HepG2 (cell line): ENCODE results near the gene ZNF26. TPM values are rescaled to one million over a fixed set of nuclear protein-coding genes. Genes with fewer than 3 reads are reported as not detected.

ENCODE experiments used
- ARNT2 ChIP-seq: sonication (generic); formaldehyde crosslinking; IDR thresholded peaks from 2 replicates; pipeline ENCODE4 v1.8.0; 2022; ENCODE audit warnings: mild to moderate bottlenecking, low read depth, missing genetic modification reagents, moderate library complexity
- GPBP1L1 ChIP-seq: sonication (generic); formaldehyde crosslinking; IDR thresholded peaks from 2 replicates; pipeline ENCODE4 v1.5.0; 2020; ENCODE audit warnings: mild to moderate bottlenecking, missing genetic modification reagents
- NFE2 ChIP-seq: sonication (generic); formaldehyde crosslinking; IDR thresholded peaks from 2 replicates; pipeline ENCODE4 v1.4.0; 2020; ENCODE audit warnings: missing genetic modification reagents
- PCBP2 ChIP-seq: fragments of 200-400 bp; formaldehyde crosslinking; optimal IDR thresholded peaks from 2 replicates; pipeline ENCODE3; 2018; ENCODE audit warnings: low read length, low read depth; ENCODE audit not compliant: poor library complexity, severe bottlenecking
- SAFB2 ChIP-seq: sonication (generic); formaldehyde crosslinking; IDR thresholded peaks from 2 replicates; pipeline ENCODE4 v1.5.1; 2020; ENCODE audit warnings: missing genetic modification reagents, low read depth, mild to moderate bottlenecking, borderline replicate concordance
- THRA ChIP-seq: sonication (generic); formaldehyde crosslinking; IDR thresholded peaks from 2 replicates; pipeline ENCODE4 v1.4.0; 2020; ENCODE audit warnings: missing genetic modification reagents, borderline replicate concordance
- YEATS2 ChIP-seq: sonication (generic); formaldehyde crosslinking; IDR thresholded peaks from 2 replicates; pipeline ENCODE4 v1.4.0; 2020; ENCODE audit warnings: missing genetic modification reagents, borderline replicate concordance
- ZBTB42 ChIP-seq: sonication (generic); formaldehyde crosslinking; IDR thresholded peaks from 2 replicates; pipeline ENCODE4 v1.5.0; 2020; ENCODE audit warnings: mild to moderate bottlenecking, missing genetic modification reagents
- ZNF10 ChIP-seq: sonication (generic); formaldehyde crosslinking; IDR thresholded peaks from 2 replicates; pipeline ENCODE4 v1.4.0; 2020; ENCODE audit warnings: mild to moderate bottlenecking, low read depth, missing genetic modification reagents, borderline replicate concordance
- ZNF501 ChIP-seq: sonication (generic); formaldehyde crosslinking; IDR thresholded peaks from 2 replicates; pipeline ENCODE4 v1.5.1; 2020; ENCODE audit warnings: mild to moderate bottlenecking, moderate library complexity, missing genetic modification reagents
- ZNF615 ChIP-seq: sonication (generic); formaldehyde crosslinking; IDR thresholded peaks from 2 replicates; pipeline ENCODE4 v1.5.0; 2020; ENCODE audit warnings: mild to moderate bottlenecking, missing genetic modification reagents, borderline replicate concordance
- ZNF7 ChIP-seq: IDR thresholded peaks from 2 replicates; pipeline ENCODE4 v1.6.1; 2016; ENCODE audit warnings: missing biosample characterization, missing genetic modification reagents
- polyA plus RNA-seq, 8 experiments: library from polyadenylated mRNA; depleted of rRNA in 3 of 8; stranded (reverse) in 7 of 8; unstranded in 1 of 8; fragments of >200 nt; fragmentation: Illumina TruSeq in 4 of 8; extraction: Trizol in 4 of 8; gene quantifications; 2 replicates each; pipeline versions ENCODE4 v1.2.1 to v1.2.3, GENCODE V29; 2011 to 2016; ENCODE audit warnings: low read depth in 4 of 8, missing spikeins in 1 of 8, mixed read lengths in 1 of 8; ENCODE audit not compliant: insufficient read depth in 1 of 8
- total RNA-seq, 5 experiments: library from RNA; depleted of rRNA; stranded (reverse); fragments of >200 nt; fragmentation: Illumina TruSeq; extraction: Trizol; gene quantifications; 2 replicates each; pipeline ENCODE4 v1.2.3, GENCODE V29; 2016; ENCODE audit warnings: low read depth in 1 of 5
- TF ChIP-seq, protein P1 (sequence below): sonication (generic); formaldehyde crosslinking; IDR thresholded peaks from 2 replicates; pipeline ENCODE4 v1.4.0; 2020; ENCODE audit warnings: missing genetic modification reagents
- TF ChIP-seq, protein P2 (sequence below): sonication (generic); formaldehyde crosslinking; IDR thresholded peaks from 2 replicates; pipeline ENCODE4 v1.4.0; 2020; ENCODE audit warnings: mild to moderate bottlenecking, missing genetic modification reagents
- TF ChIP-seq, protein P3 (sequence below): sonication (generic); formaldehyde crosslinking; conservative IDR thresholded peaks from 2 replicates; pipeline ENCODE4 v1.4.0; 2020; ENCODE audit warnings: mild to moderate bottlenecking, missing genetic modification reagents, moderate library complexity

The ZNF26 gene
- total and polyA plus RNA-seq, 2 of the 13 experiments (the other 11 are each of a cell fraction or from before 2014, with no cell fraction given): 3.8 to 6.5 TPM

GRCh38 chr12:132955094-132956010 is 30.8 kb upstream of the ZNF26 start (continued):
- no peak for TF ChIP-seq ARNT2 (CRISPR knock-in tag)
- no peak for TF ChIP-seq GPBP1L1 (CRISPR knock-in tag)
- TF ChIP-seq, protein P1, sequence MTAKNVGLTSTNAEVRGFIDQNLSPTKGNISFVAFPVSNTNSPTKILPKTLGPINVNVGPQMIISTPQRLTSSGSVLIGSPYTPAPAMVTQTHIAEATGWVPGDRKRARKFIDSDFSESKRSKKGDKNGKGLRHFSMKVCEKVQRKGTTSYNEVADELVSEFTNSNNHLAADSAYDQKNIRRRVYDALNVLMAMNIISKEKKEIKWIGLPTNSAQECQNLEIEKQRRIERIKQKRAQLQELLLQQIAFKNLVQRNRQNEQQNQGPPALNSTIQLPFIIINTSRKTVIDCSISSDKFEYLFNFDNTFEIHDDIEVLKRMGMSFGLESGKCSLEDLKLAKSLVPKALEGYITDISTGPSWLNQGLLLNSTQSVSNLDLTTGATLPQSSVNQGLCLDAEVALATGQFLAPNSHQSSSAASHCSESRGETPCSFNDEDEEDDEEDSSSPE (CRISPR knock-in tag): no peak
- no peak for TF ChIP-seq ZBTB42
- peak; percentile 58; the same call in 1 of the 2 replicates for TF ChIP-seq ZNF501 (CRISPR knock-in tag)
- no peak for TF ChIP-seq ZNF615 (CRISPR knock-in tag)
- TF ChIP-seq, protein P2, sequence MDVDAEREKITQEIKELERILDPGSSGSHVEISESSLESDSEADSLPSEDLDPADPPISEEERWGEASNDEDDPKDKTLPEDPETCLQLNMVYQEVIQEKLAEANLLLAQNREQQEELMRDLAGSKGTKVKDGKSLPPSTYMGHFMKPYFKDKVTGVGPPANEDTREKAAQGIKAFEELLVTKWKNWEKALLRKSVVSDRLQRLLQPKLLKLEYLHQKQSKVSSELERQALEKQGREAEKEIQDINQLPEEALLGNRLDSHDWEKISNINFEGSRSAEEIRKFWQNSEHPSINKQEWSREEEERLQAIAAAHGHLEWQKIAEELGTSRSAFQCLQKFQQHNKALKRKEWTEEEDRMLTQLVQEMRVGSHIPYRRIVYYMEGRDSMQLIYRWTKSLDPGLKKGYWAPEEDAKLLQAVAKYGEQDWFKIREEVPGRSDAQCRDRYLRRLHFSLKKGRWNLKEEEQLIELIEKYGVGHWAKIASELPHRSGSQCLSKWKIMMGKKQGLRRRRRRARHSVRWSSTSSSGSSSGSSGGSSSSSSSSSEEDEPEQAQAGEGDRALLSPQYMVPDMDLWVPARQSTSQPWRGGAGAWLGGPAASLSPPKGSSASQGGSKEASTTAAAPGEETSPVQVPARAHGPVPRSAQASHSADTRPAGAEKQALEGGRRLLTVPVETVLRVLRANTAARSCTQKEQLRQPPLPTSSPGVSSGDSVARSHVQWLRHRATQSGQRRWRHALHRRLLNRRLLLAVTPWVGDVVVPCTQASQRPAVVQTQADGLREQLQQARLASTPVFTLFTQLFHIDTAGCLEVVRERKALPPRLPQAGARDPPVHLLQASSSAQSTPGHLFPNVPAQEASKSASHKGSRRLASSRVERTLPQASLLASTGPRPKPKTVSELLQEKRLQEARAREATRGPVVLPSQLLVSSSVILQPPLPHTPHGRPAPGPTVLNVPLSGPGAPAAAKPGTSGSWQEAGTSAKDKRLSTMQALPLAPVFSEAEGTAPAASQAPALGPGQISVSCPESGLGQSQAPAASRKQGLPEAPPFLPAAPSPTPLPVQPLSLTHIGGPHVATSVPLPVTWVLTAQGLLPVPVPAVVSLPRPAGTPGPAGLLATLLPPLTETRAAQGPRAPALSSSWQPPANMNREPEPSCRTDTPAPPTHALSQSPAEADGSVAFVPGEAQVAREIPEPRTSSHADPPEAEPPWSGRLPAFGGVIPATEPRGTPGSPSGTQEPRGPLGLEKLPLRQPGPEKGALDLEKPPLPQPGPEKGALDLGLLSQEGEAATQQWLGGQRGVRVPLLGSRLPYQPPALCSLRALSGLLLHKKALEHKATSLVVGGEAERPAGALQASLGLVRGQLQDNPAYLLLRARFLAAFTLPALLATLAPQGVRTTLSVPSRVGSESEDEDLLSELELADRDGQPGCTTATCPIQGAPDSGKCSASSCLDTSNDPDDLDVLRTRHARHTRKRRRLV: no peak
- TF ChIP-seq SAFB2: 0 out of 2 replicates have a peak, but pooled peaks have one; percentile 14
- no peak for TF ChIP-seq NFE2 (CRISPR knock-in tag)
- no peak for TF ChIP-seq ZNF10 (CRISPR knock-in tag)
- TF ChIP-seq PCBP2: no peak
- TF ChIP-seq THRA: no peak
- TF ChIP-seq, protein P3, sequence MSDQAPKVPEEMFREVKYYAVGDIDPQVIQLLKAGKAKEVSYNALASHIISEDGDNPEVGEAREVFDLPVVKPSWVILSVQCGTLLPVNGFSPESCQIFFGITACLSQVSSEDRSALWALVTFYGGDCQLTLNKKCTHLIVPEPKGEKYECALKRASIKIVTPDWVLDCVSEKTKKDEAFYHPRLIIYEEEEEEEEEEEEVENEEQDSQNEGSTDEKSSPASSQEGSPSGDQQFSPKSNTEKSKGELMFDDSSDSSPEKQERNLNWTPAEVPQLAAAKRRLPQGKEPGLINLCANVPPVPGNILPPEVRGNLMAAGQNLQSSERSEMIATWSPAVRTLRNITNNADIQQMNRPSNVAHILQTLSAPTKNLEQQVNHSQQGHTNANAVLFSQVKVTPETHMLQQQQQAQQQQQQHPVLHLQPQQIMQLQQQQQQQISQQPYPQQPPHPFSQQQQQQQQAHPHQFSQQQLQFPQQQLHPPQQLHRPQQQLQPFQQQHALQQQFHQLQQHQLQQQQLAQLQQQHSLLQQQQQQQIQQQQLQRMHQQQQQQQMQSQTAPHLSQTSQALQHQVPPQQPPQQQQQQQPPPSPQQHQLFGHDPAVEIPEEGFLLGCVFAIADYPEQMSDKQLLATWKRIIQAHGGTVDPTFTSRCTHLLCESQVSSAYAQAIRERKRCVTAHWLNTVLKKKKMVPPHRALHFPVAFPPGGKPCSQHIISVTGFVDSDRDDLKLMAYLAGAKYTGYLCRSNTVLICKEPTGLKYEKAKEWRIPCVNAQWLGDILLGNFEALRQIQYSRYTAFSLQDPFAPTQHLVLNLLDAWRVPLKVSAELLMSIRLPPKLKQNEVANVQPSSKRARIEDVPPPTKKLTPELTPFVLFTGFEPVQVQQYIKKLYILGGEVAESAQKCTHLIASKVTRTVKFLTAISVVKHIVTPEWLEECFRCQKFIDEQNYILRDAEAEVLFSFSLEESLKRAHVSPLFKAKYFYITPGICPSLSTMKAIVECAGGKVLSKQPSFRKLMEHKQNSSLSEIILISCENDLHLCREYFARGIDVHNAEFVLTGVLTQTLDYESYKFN (CRISPR knock-in tag): no peak
- TF ChIP-seq ZNF7 (CRISPR knock-in tag): no peak
- peak; percentile 39; the same call in 1 of the 2 replicates for TF ChIP-seq YEATS2 (CRISPR knock-in tag)
